Measurements from ENCODE around the gene RAB40B. TPM values are rescaled to one million over a fixed set of nuclear protein-coding genes. Genes with fewer than 3 reads are reported as not detected.

Gene RAB40B
- total and polyA plus RNA-seq, 4 donors = 4.9 to 12.2 (median 9.1) TPM

DNA sequence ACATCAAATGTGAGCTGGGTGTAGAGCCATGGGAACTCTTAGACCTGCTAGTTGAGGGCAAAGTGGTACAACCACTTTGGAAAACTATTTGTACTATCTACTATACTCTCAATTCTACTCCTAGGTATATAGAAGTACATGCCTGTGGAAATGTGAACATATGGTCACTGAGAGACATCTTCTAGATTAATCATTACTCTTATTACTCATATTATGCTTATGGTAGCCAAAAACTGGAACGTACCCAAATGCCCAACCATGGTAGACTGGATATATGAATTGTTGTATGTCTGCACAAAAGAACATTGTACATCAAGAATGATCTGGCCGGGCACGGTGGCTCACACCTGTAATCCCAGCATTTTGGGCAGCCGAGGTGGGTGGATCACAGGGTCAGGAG, 53.0 kb downstream of the RAB40B start:
- Histone ChIP-seq H3K4me3 (no peak overlapping the region), H3K9ac (ENCODE audit: insufficient read depth in 1 of 2, low read length in 2 of 2) (no peak overlapping the region), H3K4me1 (ENCODE audit: control insufficient read depth in 5 of 5, insufficient read depth in 5 of 5, low read length in 5 of 5) (peaks cover 0 to 11% (median 3%) of the 10 kb centered on the region in 5 donors), H3K9me3 (ENCODE audit: control insufficient read depth in 4 of 4, insufficient read depth in 3 of 4, low read length in 3 of 4) (no peaks in the 10 kb centered on the region), H3K36me3 (ENCODE audit: control insufficient read depth in 4 of 4, insufficient read depth in 4 of 4, low read length in 4 of 4) (peaks cover 0 to 21% (median 21%) of the 10 kb centered on the region in 4 donors), H3K27ac (ENCODE audit: low read depth in 1 of 2, low read length in 1 of 2) (no peak overlapping the region), H3K27me3 (ENCODE audit: control insufficient read depth in 3 of 3, insufficient read depth in 3 of 3, low read length in 2 of 3) (no peaks in the 10 kb centered on the region)
- ATAC-seq (ENCODE audit: insufficient read depth, low FRiP score) (no peak), DNase-seq (no peak)
- TF ChIP-seq, protein P1, sequence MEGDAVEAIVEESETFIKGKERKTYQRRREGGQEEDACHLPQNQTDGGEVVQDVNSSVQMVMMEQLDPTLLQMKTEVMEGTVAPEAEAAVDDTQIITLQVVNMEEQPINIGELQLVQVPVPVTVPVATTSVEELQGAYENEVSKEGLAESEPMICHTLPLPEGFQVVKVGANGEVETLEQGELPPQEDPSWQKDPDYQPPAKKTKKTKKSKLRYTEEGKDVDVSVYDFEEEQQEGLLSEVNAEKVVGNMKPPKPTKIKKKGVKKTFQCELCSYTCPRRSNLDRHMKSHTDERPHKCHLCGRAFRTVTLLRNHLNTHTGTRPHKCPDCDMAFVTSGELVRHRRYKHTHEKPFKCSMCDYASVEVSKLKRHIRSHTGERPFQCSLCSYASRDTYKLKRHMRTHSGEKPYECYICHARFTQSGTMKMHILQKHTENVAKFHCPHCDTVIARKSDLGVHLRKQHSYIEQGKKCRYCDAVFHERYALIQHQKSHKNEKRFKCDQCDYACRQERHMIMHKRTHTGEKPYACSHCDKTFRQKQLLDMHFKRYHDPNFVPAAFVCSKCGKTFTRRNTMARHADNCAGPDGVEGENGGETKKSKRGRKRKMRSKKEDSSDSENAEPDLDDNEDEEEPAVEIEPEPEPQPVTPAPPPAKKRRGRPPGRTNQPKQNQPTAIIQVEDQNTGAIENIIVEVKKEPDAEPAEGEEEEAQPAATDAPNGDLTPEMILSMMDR (IDR thresholded peaks at IDR 0.05; ENCODE audit: control extremely low read depth, extremely low read depth) = no peak
- 94 to 97% methylated on average over 4 of the region's 4 CpGs for WGBS, 2 donors

DNA sequence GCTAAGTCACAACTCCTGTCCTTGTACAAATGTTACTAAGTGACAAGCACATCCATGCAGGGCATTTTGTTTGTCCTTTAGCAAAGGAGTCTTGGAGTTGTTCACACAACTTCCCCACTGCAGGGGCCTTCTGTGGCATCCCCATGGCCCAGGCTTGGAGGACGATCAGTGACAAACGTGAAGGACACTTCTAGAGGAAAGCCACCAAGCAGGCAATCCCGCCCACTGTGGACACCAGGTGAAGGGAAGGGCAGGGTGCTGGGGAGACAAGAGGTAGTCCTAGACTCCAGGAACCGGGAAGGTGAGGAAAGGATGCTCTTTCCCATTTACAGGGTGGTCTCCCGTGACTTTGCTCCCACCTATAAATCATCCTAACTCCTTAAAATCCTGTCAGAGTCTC, 54.4 kb downstream of the RAB40B start:
- TF ChIP-seq, protein P1 (IDR thresholded peaks at IDR 0.05; ENCODE audit: control extremely low read depth, extremely low read depth) = no peak
- peak overlapping the region in 1 of 2 donors; percentile 23 for H3K9ac ChIP-seq (ENCODE audit: insufficient read depth in 1 of 2, low read length in 2 of 2)
- ATAC-seq (ENCODE audit: insufficient read depth, low FRiP score) (no peak), DNase-seq (no peak)
- WGBS, 2 donors = 85 to 86% methylated on average over 5 of the region's 5 CpGs
- H3K27ac ChIP-seq (ENCODE audit: low read depth in 1 of 2, low read length in 1 of 2) = no peak overlapping the region
- peaks cover 0 to 29% (median 26%) of the 10 kb centered on the region in 4 donors for H3K36me3 ChIP-seq (ENCODE audit: control insufficient read depth in 4 of 4, insufficient read depth in 4 of 4, low read length in 4 of 4)
- no peak overlapping the region for H3K4me3 ChIP-seq
- H3K27me3 ChIP-seq (ENCODE audit: control insufficient read depth in 3 of 3, insufficient read depth in 3 of 3, low read length in 2 of 3) = no peaks in the 10 kb centered on the region
- peaks cover 0 to 12% (median 3%) of the 10 kb centered on the region in 5 donors for H3K4me1 ChIP-seq (ENCODE audit: control insufficient read depth in 5 of 5, insufficient read depth in 5 of 5, low read length in 5 of 5)
- peaks cover 0 to 2% (median 0%) of the 10 kb centered on the region in 4 donors for H3K9me3 ChIP-seq (ENCODE audit: control insufficient read depth in 4 of 4, insufficient read depth in 3 of 4, low read length in 3 of 4)

GRCh38 chr17:82642022-82642421, 56.5 kb downstream of the RAB40B start:
- peaks cover 0 to 2% (median 0%) of the 10 kb centered on the region in 4 donors for H3K9me3 ChIP-seq (ENCODE audit: control insufficient read depth in 4 of 4, insufficient read depth in 3 of 4, low read length in 3 of 4)
- no peak for DNase-seq
- H3K9ac ChIP-seq (ENCODE audit: insufficient read depth in 1 of 2, low read length in 2 of 2) = no peak overlapping the region
- peaks cover 0 to 8% (median 3%) of the 10 kb centered on the region in 5 donors for H3K4me1 ChIP-seq (ENCODE audit: control insufficient read depth in 5 of 5, insufficient read depth in 5 of 5, low read length in 5 of 5)
- no peak for ATAC-seq (ENCODE audit: insufficient read depth, low FRiP score)
- peaks cover 0 to 31% (median 27%) of the 10 kb centered on the region in 4 donors for H3K36me3 ChIP-seq (ENCODE audit: control insufficient read depth in 4 of 4, insufficient read depth in 4 of 4, low read length in 4 of 4)
- 93 to 97% methylated on average over 14 of the region's 14 CpGs for WGBS, 2 donors
- H3K27ac ChIP-seq (ENCODE audit: low read depth in 1 of 2, low read length in 1 of 2) = no peak overlapping the region
- H3K4me3 ChIP-seq = no peak overlapping the region
- no peaks in the 10 kb centered on the region for H3K27me3 ChIP-seq (ENCODE audit: control insufficient read depth in 3 of 3, insufficient read depth in 3 of 3, low read length in 2 of 3)
- TF ChIP-seq, protein P1 (IDR thresholded peaks at IDR 0.05; ENCODE audit: control extremely low read depth, extremely low read depth) = no peak

- WGBS, 2 donors = 55 to 85% methylated on average over 5 of the region's 5 CpGs
- TF ChIP-seq, protein P1 (IDR thresholded peaks at IDR 0.05; ENCODE audit: control extremely low read depth, extremely low read depth) = no peak
Measured at GRCh38 chr17:82640036-82640435, 58.5 kb downstream of the RAB40B start.

More at GRCh38 chr17:82640036-82640435, 58.5 kb downstream of the RAB40B start:
- H3K4me1 ChIP-seq (ENCODE audit: control insufficient read depth in 5 of 5, insufficient read depth in 5 of 5, low read length in 5 of 5) = peaks cover 0 to 5% (median 0%) of the 10 kb centered on the region in 5 donors
- H3K4me3 ChIP-seq = no peak overlapping the region
- H3K27ac ChIP-seq (ENCODE audit: low read depth in 1 of 2, low read length in 1 of 2) = no peak overlapping the region
- peaks cover 0 to 2% (median 0%) of the 10 kb centered on the region in 4 donors for H3K9me3 ChIP-seq (ENCODE audit: control insufficient read depth in 4 of 4, insufficient read depth in 3 of 4, low read length in 3 of 4)
- DNase-seq (no peak), ATAC-seq (ENCODE audit: insufficient read depth, low FRiP score) (no peak)
- no peak overlapping the region for H3K9ac ChIP-seq (ENCODE audit: insufficient read depth in 1 of 2, low read length in 2 of 2)
- H3K27me3 ChIP-seq (ENCODE audit: control insufficient read depth in 3 of 3, insufficient read depth in 3 of 3, low read length in 2 of 3) = no peaks in the 10 kb centered on the region
- H3K36me3 ChIP-seq (ENCODE audit: control insufficient read depth in 4 of 4, insufficient read depth in 4 of 4, low read length in 4 of 4) = peaks cover 0 to 31% (median 27%) of the 10 kb centered on the region in 4 donors
